ENCODE data around the gene TYRO3. TPM values are rescaled to one million over a fixed set of nuclear protein-coding genes. Genes with fewer than 3 reads are reported as not detected.

TYRO3 gene
- total RNA-seq, 1 donor from 2014 or later: 28.5 TPM

GRCh38 chr15:41574158-41574557, 15.1 kb downstream of the TYRO3 start:
- H3K36me3 ChIP-seq (ENCODE audit: insufficient read depth, low read length): no peaks in the 10 kb centered on the region

GRCh38 chr15:41575282-41575681, 16.3 kb downstream of the TYRO3 start:
- Histone ChIP-seq H3K9ac (ENCODE audit: low read length) (no peak overlapping the region), H3K4me3 (ENCODE audit: insufficient read depth, low read depth, low read length) (no peak overlapping the region), H3K36me3 (ENCODE audit: insufficient read depth, low read length) (no peaks in the 10 kb centered on the region), H3K27ac (ENCODE audit: low read depth, low read length) (no peak overlapping the region), H3K79me2 (ENCODE audit: insufficient read depth, low read length) (no peaks in the 10 kb centered on the region), H2AFZ (ENCODE audit: low read depth, low read length) (no peak overlapping the region), H3K4me2 (ENCODE audit: low read length) (no peak overlapping the region), H3K27me3 (ENCODE audit: insufficient read depth, low read length) (no peaks in the 10 kb centered on the region), H3K9me3 (ENCODE audit: insufficient read depth, low read depth, low read length) (no peaks in the 10 kb centered on the region), H4K20me1 (ENCODE audit: insufficient read depth, low read length) (no peaks in the 10 kb centered on the region), H3K4me1 (ENCODE audit: insufficient read depth, low read length) (no peaks in the 10 kb centered on the region)
- no peak for FAIRE-seq
- Mint-ChIP-seq H3K9me3 (ENCODE audit: unreplicated experiment) (no peaks in the 10 kb centered on the region), H3K27me3 (ENCODE audit: low read depth, unreplicated experiment) (no peaks in the 10 kb centered on the region), H3K27ac (ENCODE audit: unreplicated experiment) (no peak overlapping the region), H3K36me3 (ENCODE audit: low read depth, unreplicated experiment) (peaks cover 28% of the 10 kb centered on the region), H3K4me1 (ENCODE audit: low read depth, unreplicated experiment) (no peaks in the 10 kb centered on the region), H3K4me3 (ENCODE audit: unreplicated experiment) (no peak overlapping the region)
- no peak for DNase-seq (ENCODE audit: low read depth)
- no peak for TF ChIP-seq EZH2 (IDR thresholded peaks at IDR 0.05; ENCODE audit: insufficient read depth, low read length)
- TF ChIP-seq CTCF (IDR thresholded peaks at IDR 0.05; ENCODE audit: insufficient read depth, low read depth, low read length): no peak

More at GRCh38 chr15:41574158-41574557, 15.1 kb downstream of the TYRO3 start:
- H3K27ac ChIP-seq (ENCODE audit: low read depth, low read length): no peak overlapping the region
- H3K4me3 ChIP-seq (ENCODE audit: insufficient read depth, low read depth, low read length): no peak overlapping the region
- Mint-ChIP-seq H3K4me1 (ENCODE audit: low read depth, unreplicated experiment) (no peaks in the 10 kb centered on the region), H3K9me3 (ENCODE audit: unreplicated experiment) (no peaks in the 10 kb centered on the region), H3K27ac (ENCODE audit: unreplicated experiment) (no peak overlapping the region), H3K4me3 (ENCODE audit: unreplicated experiment) (no peak overlapping the region), H3K27me3 (ENCODE audit: low read depth, unreplicated experiment) (no peaks in the 10 kb centered on the region), H3K36me3 (ENCODE audit: low read depth, unreplicated experiment) (peaks cover 31% of the 10 kb centered on the region)
- H3K9ac ChIP-seq (ENCODE audit: low read length): no peak overlapping the region
- H3K27me3 ChIP-seq (ENCODE audit: insufficient read depth, low read length): no peaks in the 10 kb centered on the region
- no peak for DNase-seq (ENCODE audit: low read depth)
- H3K9me3 ChIP-seq (ENCODE audit: insufficient read depth, low read depth, low read length): no peaks in the 10 kb centered on the region
- no peaks in the 10 kb centered on the region for H3K79me2 ChIP-seq (ENCODE audit: insufficient read depth, low read length)
- H3K4me2 ChIP-seq (ENCODE audit: low read length): no peak overlapping the region
- no peak for TF ChIP-seq EZH2 (IDR thresholded peaks at IDR 0.05; ENCODE audit: insufficient read depth, low read length)
- no peak for TF ChIP-seq CTCF (IDR thresholded peaks at IDR 0.05; ENCODE audit: insufficient read depth, low read depth, low read length)
- no peaks in the 10 kb centered on the region for H4K20me1 ChIP-seq (ENCODE audit: insufficient read depth, low read length)
- no peak overlapping the region for H2AFZ ChIP-seq (ENCODE audit: low read depth, low read length)
- no peaks in the 10 kb centered on the region for H3K4me1 ChIP-seq (ENCODE audit: insufficient read depth, low read length)
- no peak for FAIRE-seq

- H3K9me3 ChIP-seq (ENCODE audit: insufficient read depth, low read depth, low read length): no peaks in the 10 kb centered on the region
- no peak for FAIRE-seq
- H4K20me1 ChIP-seq (ENCODE audit: insufficient read depth, low read length): no peaks in the 10 kb centered on the region
- H3K4me2 ChIP-seq (ENCODE audit: low read length): no peak overlapping the region
- no peak overlapping the region for H3K4me3 Mint-ChIP-seq (ENCODE audit: unreplicated experiment)
- H3K27ac Mint-ChIP-seq (ENCODE audit: unreplicated experiment): no peak overlapping the region
- no peaks in the 10 kb centered on the region for H3K36me3 ChIP-seq (ENCODE audit: insufficient read depth, low read length)
- peaks cover 2% of the 10 kb centered on the region for H3K27me3 ChIP-seq (ENCODE audit: insufficient read depth, low read length)
- no peaks in the 10 kb centered on the region for H3K4me1 Mint-ChIP-seq (ENCODE audit: low read depth, unreplicated experiment)
- no peak overlapping the region for H2AFZ ChIP-seq (ENCODE audit: low read depth, low read length)
- no peaks in the 10 kb centered on the region for H3K79me2 ChIP-seq (ENCODE audit: insufficient read depth, low read length)
- H3K36me3 Mint-ChIP-seq (ENCODE audit: low read depth, unreplicated experiment): peaks cover 16% of the 10 kb centered on the region
- TF ChIP-seq EZH2 (IDR thresholded peaks at IDR 0.05; ENCODE audit: insufficient read depth, low read length): no peak
- TF ChIP-seq CTCF (IDR thresholded peaks at IDR 0.05; ENCODE audit: insufficient read depth, low read depth, low read length): no peak
- no peaks in the 10 kb centered on the region for H3K9me3 Mint-ChIP-seq (ENCODE audit: unreplicated experiment)
- no peak overlapping the region for H3K9ac ChIP-seq (ENCODE audit: low read length)
- H3K27ac ChIP-seq (ENCODE audit: low read depth, low read length): no peak overlapping the region
- H3K27me3 Mint-ChIP-seq (ENCODE audit: low read depth, unreplicated experiment): no peaks in the 10 kb centered on the region
- no peaks in the 10 kb centered on the region for H3K4me1 ChIP-seq (ENCODE audit: insufficient read depth, low read length)
- no peak for DNase-seq (ENCODE audit: low read depth)
- H3K4me3 ChIP-seq (ENCODE audit: insufficient read depth, low read depth, low read length): no peak overlapping the region
These were observed 19.1 kb downstream of the TYRO3 start for GRCh38 chr15:41577863-41578735.
